ENCODE results near the gene HSBP1. TPM values are rescaled to one million over a fixed set of nuclear protein-coding genes. Genes with fewer than 3 reads are reported as not detected.

HSBP1 gene
- total and polyA plus RNA-seq, 2 of the 4 experiments (the other 2 are of a cell fraction) = 8.8 to 65.2 TPM

DNA sequence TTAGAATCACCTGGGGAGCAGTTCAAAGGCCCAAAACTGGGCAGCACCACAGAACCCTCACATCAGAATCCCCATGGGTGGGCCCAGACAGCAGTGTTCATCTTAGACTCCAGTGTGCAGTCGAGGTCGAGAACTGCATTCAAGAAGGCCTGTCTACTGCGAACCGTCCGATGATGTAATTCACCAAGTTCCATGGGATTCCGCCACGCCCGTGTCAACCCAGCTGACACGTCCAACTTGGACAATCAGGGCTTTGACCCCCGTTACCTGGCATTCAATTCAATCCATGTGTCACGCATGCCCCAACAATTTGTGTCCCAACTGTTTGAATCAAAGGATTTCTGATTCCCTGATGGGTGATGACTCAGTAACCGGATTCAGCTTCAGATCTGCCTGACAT, 9.2 kb downstream of the HSBP1 start (continued):
- TF ChIP-seq MAFK (IDR thresholded peaks at IDR 0.05; ENCODE audit: low read depth, low read length) = no peak
- TF ChIP-seq FOS (IDR thresholded peaks at IDR 0.05; ENCODE audit: low read depth, low read length) = no peak

DNA sequence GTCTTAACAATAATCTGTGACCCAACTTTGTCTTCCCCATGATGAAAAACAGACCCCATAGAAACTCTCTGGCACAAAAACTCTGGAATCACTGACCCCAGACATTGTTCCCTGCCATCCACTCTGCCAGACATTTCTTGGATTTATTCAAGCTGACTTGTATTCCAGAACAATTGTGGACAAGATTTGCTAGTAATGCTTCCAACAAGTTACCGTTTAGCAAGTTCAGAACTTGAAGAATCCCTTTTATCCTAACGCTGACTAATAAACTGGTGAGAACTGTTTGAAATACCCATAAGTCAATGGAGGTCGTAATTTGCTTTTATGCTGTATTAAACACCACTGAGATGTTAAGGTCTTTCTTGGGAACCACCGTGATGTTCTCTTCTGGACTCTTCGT, 10.5 kb downstream of the HSBP1 start:
- H3K9me1 ChIP-seq (ENCODE audit: insufficient read depth, low read length) = peaks cover 4% of the 10 kb centered on the region; the same call in 1 of the 2 replicates
- in situ Hi-C loops (cut with MboI; ENCODE audit: low sequenced_read_pairs) (no loop called here), intact Hi-C loops (cut with micrococcal nuclease) (no loop called here), dilution Hi-C loops (cut with HindIII; ENCODE audit: low sequenced_read_pairs, unreplicated experiment) (no loop called here)
- ChIA-PET POLR2A (ENCODE audit: unreplicated experiment) (no interaction called here), CTCF (no interaction called here)
- no peak overlapping the region for H2BK15ac ChIP-seq (ENCODE audit: low read depth, low read length)
- no peak overlapping the region for H4K91ac ChIP-seq (ENCODE audit: insufficient read depth, low read depth, low read length)
- H3K23ac ChIP-seq (ENCODE audit: low read depth, low read length) = no peak overlapping the region
- H3K14ac ChIP-seq (replicated peaks; ENCODE audit: low read depth, low read length) = no peak overlapping the region
- H3K36me3 ChIP-seq (ENCODE audit: control insufficient read depth, insufficient read depth, low read length) = no peaks in the 10 kb centered on the region
- H2AK9ac ChIP-seq (replicated peaks; ENCODE audit: low read depth, low read length, poor library complexity) = no peak overlapping the region
- peaks cover 7% of the 10 kb centered on the region for H4K20me1 ChIP-seq (ENCODE audit: insufficient read depth, low read length)
- peaks cover 5% of the 10 kb centered on the region for H3K4me1 ChIP-seq (ENCODE audit: control insufficient read depth, insufficient read depth, low read length)
- H3K4ac ChIP-seq (ENCODE audit: low read depth, low read length) = no peak overlapping the region
- no peak overlapping the region for H2BK20ac ChIP-seq (ENCODE audit: low read depth, low read length)
- no peak overlapping the region for H3K18ac ChIP-seq (ENCODE audit: low read depth, low read length)
- H3K27ac ChIP-seq (ENCODE audit: insufficient read depth, low read length) = no peak overlapping the region
- H3K27me3 ChIP-seq (ENCODE audit: control insufficient read depth, insufficient read depth, low read length) = peaks cover 9% of the 10 kb centered on the region; the same call in 1 of the 2 replicates
- no TSS peak for BruUV-seq (replicated peaks)
- H2AK5ac ChIP-seq (ENCODE audit: low read depth, low read length) = no peak overlapping the region
- 80% methylated on average over 2 of the region's 5 CpGs; no CpG with 5 or more reads in 1 of the 2 experiments for WGBS, 2 experiments (ENCODE audit: extremely low coverage in 2 of 2, insufficient read length in 1 of 2)
- H2BK5ac ChIP-seq (ENCODE audit: low read depth, low read length, poor library complexity, severe bottlenecking) = no peak overlapping the region
- DNase-seq (no peak), ATAC-seq (ENCODE audit: low read depth) (no peak)
- TF ChIP-seq, protein P1, sequence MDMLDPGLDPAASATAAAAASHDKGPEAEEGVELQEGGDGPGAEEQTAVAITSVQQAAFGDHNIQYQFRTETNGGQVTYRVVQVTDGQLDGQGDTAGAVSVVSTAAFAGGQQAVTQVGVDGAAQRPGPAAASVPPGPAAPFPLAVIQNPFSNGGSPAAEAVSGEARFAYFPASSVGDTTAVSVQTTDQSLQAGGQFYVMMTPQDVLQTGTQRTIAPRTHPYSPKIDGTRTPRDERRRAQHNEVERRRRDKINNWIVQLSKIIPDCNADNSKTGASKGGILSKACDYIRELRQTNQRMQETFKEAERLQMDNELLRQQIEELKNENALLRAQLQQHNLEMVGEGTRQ (IDR thresholded peaks at IDR 0.05; ENCODE audit: low read depth, low read length) = no peak
- TF ChIP-seq, protein P2, sequence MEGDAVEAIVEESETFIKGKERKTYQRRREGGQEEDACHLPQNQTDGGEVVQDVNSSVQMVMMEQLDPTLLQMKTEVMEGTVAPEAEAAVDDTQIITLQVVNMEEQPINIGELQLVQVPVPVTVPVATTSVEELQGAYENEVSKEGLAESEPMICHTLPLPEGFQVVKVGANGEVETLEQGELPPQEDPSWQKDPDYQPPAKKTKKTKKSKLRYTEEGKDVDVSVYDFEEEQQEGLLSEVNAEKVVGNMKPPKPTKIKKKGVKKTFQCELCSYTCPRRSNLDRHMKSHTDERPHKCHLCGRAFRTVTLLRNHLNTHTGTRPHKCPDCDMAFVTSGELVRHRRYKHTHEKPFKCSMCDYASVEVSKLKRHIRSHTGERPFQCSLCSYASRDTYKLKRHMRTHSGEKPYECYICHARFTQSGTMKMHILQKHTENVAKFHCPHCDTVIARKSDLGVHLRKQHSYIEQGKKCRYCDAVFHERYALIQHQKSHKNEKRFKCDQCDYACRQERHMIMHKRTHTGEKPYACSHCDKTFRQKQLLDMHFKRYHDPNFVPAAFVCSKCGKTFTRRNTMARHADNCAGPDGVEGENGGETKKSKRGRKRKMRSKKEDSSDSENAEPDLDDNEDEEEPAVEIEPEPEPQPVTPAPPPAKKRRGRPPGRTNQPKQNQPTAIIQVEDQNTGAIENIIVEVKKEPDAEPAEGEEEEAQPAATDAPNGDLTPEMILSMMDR (conservative IDR thresholded peaks at IDR 0.05; ENCODE audit: low read depth, low read length) = no peak
- TF ChIP-seq RFX5 (IDR thresholded peaks at IDR 0.05; ENCODE audit: low read depth, low read length) = no peak
- no peak for TF ChIP-seq NFE2L2 (IDR thresholded peaks at IDR 0.05; ENCODE audit: low read depth, low read length)
- no peak for TF ChIP-seq MAFK (IDR thresholded peaks at IDR 0.05; ENCODE audit: low read depth, low read length)
- TF ChIP-seq MXI1 (IDR thresholded peaks at IDR 0.05; ENCODE audit: borderline replicate concordance, low read depth, low read length) = no peak
- TF ChIP-seq SMC3 (IDR thresholded peaks at IDR 0.05; ENCODE audit: low read depth, low read length) = no peak
- no peak overlapping the region for H3K4me2 ChIP-seq (ENCODE audit: low read depth, low read length)
- peaks cover 0 to 1% of the 10 kb centered on the region in 2 experiments; a peak in 3 of 4 replicates for H3K79me1 ChIP-seq (ENCODE audit: low read depth in 1 of 2, low read length in 2 of 2)
- H3K56ac ChIP-seq (ENCODE audit: extremely low read depth, insufficient read depth, low read length) = no peak overlapping the region
- H4K5ac ChIP-seq (ENCODE audit: low read depth, low read length) = no peak overlapping the region
- H2AFZ ChIP-seq (replicated peaks; ENCODE audit: low read length, poor library complexity) = no peak overlapping the region
- H2BK120ac ChIP-seq (ENCODE audit: low read depth, low read length) = no peak overlapping the region
- no peaks in the 10 kb centered on the region for H3K9me3 ChIP-seq (ENCODE audit: control insufficient read depth, insufficient read depth, low read length)
- no peak overlapping the region for H4K8ac ChIP-seq (ENCODE audit: low read depth in 2 of 2, low read length in 2 of 2)
- H3K4me3 ChIP-seq (ENCODE audit: insufficient read depth, low read depth, low read length) = no peak overlapping the region
- no peak overlapping the region for H3K9ac ChIP-seq (ENCODE audit: low read depth, low read length)
